NT2/D1 (cell line): Measurements from ENCODE around the gene CACNA1H.

Source experiments
- SUZ12 ChIP-seq: IDR thresholded peaks from 2 replicates; pipeline ENCODE4 v1.6.1; 2011; ENCODE audit not compliant: insufficient read length, insufficient read depth; ENCODE audit errors: extremely low read depth
- YY1 ChIP-seq: IDR thresholded peaks from 2 replicates; pipeline ENCODE4 v1.6.1; 2011; ENCODE audit not compliant: insufficient read length, insufficient read depth

DNA sequence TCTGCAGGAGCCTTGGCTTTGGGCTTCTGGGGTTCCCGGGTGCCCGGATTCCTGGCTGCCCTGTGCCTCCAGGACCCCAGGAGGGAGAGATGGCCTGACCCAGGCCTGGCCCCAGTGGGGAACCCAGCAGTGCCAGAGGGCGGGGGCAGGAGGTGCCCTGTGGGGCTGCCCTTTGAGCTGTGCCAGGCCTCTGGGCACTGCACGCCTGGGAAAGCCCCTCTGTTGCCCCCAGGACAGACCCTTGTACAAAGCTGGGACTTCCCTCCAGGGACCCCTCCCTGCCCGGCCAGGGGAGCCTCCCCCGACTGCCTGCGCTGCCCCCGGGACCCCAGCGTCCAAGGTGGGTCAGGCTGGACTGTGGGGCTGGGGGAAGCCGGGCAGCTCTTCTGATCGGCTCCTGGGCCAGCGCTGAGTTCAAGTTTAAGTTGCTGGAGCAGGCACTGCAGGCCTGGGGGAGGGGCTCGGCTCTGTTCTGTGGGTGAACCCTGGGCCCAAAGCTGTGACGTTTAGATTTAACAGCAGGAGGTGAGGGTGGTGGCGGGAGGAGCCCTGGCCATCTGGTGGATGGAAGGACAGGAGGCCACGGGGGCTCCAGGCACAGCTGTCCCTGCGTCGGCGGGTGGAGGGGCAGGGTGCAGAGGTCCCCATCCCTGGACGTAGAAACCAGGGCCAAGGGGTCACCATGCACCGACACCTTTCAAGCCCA, 29.2 kb upstream of the CACNA1H start:
- TF ChIP-seq SUZ12 (no peak), YY1 (no peak)
